ENCODE data around the gene WDR90. TPM values are rescaled to one million over a fixed set of nuclear protein-coding genes. Genes with fewer than 3 reads are reported as not detected.

The WDR90 gene
- total and polyA plus RNA-seq, 12 donors = 3.0 to 162 (median 26.9) TPM

GRCh38 chr16:619476-620100, 29.6 kb upstream of the WDR90 start:
- H3K4me1 ChIP-seq (replicated peaks in 1 of 2) = no peaks in the 10 kb centered on the region
- H3K4me3 ChIP-seq = no peak overlapping the region
- TF ChIP-seq POLR2A (IDR thresholded peaks at IDR 0.05) (no peak), CTCF (IDR thresholded peaks at IDR 0.05) (no peak)
- DNase-seq = no peak
- WGBS, 4 donors = 74 to 94% (median 80%) methylated on average over 3 to 20 of the region's 20 CpGs
- intact Hi-C loops (cut with DNase I) = no loop called here
- H3K27me3 ChIP-seq = no peaks in the 10 kb centered on the region
- no peaks in the 10 kb centered on the region for H3K36me3 ChIP-seq (replicated peaks in 1 of 2)
- H3K9me3 ChIP-seq (replicated peaks in 1 of 3) = no peaks in the 10 kb centered on the region
- no peak overlapping the region for H3K27ac ChIP-seq

- no peak overlapping the region for H3K4me3 ChIP-seq
- H3K9me3 ChIP-seq (replicated peaks in 1 of 3) = no peaks in the 10 kb centered on the region
- no peaks in the 10 kb centered on the region for H3K4me1 ChIP-seq (replicated peaks in 1 of 2)
- TF ChIP-seq CTCF (IDR thresholded peaks at IDR 0.05) = no peak
- no peak for TF ChIP-seq POLR2A (IDR thresholded peaks at IDR 0.05)
- 79 to 87% (median 87%) methylated on average over 12 to 41 of the region's 41 CpGs for WGBS, 4 donors
- intact Hi-C loops (cut with DNase I) = no loop called here
- H3K36me3 ChIP-seq (replicated peaks in 1 of 2) = peaks cover 0 to 2% of the 10 kb centered on the region in 2 donors
- no peak for DNase-seq
- no peaks in the 10 kb centered on the region for H3K27me3 ChIP-seq
- H3K27ac ChIP-seq = no peak overlapping the region
Observed at GRCh38 chr16:620700-621525, 28.3 kb upstream of the WDR90 start.

- H3K4me3 ChIP-seq = no peak overlapping the region
- peaks cover 0 to 5% of the 10 kb centered on the region in 2 donors for H3K36me3 ChIP-seq (replicated peaks in 1 of 2)
- no peak for DNase-seq
- H3K4me1 ChIP-seq (replicated peaks in 1 of 2) = peaks cover 0 to 3% of the 10 kb centered on the region in 2 donors
- TF ChIP-seq POLR2A (IDR thresholded peaks at IDR 0.05) (no peak), CTCF (IDR thresholded peaks at IDR 0.05) (no peak)
- H3K27me3 ChIP-seq = no peaks in the 10 kb centered on the region
- H3K9me3 ChIP-seq (replicated peaks in 1 of 3) = no peaks in the 10 kb centered on the region
- WGBS, 4 donors = 87 to 91% (median 90%) methylated on average over 11 to 21 of the region's 21 CpGs
- intact Hi-C loops (cut with DNase I) = no loop called here
- H3K27ac ChIP-seq = no peak overlapping the region
Observed at GRCh38 chr16:621526-622105, 27.5 kb upstream of the WDR90 start.

GRCh38 chr16:622920-623280, 26.3 kb upstream of the WDR90 start:
- Histone ChIP-seq H3K27me3 (no peaks in the 10 kb centered on the region), H3K4me1 (replicated peaks in 1 of 2) (peaks cover 0 to 7% of the 10 kb centered on the region in 2 donors), H3K9me3 (replicated peaks in 1 of 3) (no peaks in the 10 kb centered on the region), H3K4me3 (no peak overlapping the region), H3K27ac (no peak overlapping the region), H3K36me3 (replicated peaks in 1 of 2) (peaks cover 0 to 12% of the 10 kb centered on the region in 2 donors)
- intact Hi-C loops (cut with DNase I) = no loop called here
- 93 to 95% (median 93%) methylated on average over 9 to 17 of the region's 17 CpGs for WGBS, 4 donors
- no peak for DNase-seq
- no peak for TF ChIP-seq CTCF (IDR thresholded peaks at IDR 0.05)
- TF ChIP-seq POLR2A (IDR thresholded peaks at IDR 0.05) = no peak

Data from adrenal gland (tissue), 12 donors.